Lower lobe of right lung (tissue), 2 donors: ENCODE measurements around the gene EVA1A. TPM values are rescaled to one million over a fixed set of nuclear protein-coding genes. Genes with fewer than 3 reads are reported as not detected.

ENCODE experiments used
- ATAC-seq, 2 donors: fragments of 200-7000 bp; cut with Tn5 transposase; one replicate each; pipeline ENCODE4 v1.9.1; 2020 to 2022; ENCODE audit warnings: mild to moderate bottlenecking in 2 of 2, moderate library complexity in 2 of 2
- DNase-seq: peaks from one replicate; pipeline ENCODE4 v3.0.0-alpha.2; 2020
- H3K27ac ChIP-seq: fragments of 200-600 bp; one replicate; pipeline ENCODE4 v1.8.0; 2022
- H3K27me3 ChIP-seq: fragments of 200-600 bp; one replicate; pipeline ENCODE4 v1.8.0; 2022; ENCODE audit warnings: low read depth
- H3K36me3 ChIP-seq: fragments of 200-600 bp; one replicate; pipeline ENCODE4 v1.8.0; 2022; ENCODE audit warnings: mild to moderate bottlenecking
- H3K4me1 ChIP-seq: fragments of 200-600 bp; one replicate; pipeline ENCODE4 v1.8.0; 2022
- H3K4me3 ChIP-seq: fragments of 200-600 bp; one replicate; pipeline ENCODE4 v1.8.0; 2022; ENCODE audit warnings: mild to moderate bottlenecking
- H3K9me3 ChIP-seq: fragments of 200-600 bp; one replicate; pipeline ENCODE4 v1.8.0; 2022
- intact Hi-C: fragments of 100-400 bp; cut with DNase I; formaldehyde crosslinking; loops from one replicate; pipeline ENCODE4 v1.11.0; 2022
- total RNA-seq: library from RNA; stranded (reverse); fragmentation: NEBNext Ultra II Directional; extraction: Animal tissue kit (Norgen Biotek cat#: 25700); gene quantifications from one replicate; pipeline ENCODE4 v1.2.1, GENCODE V29; 2021
- TF ChIP-seq, protein P1 (sequence below): fragments of 200-600 bp; IDR thresholded peaks from one replicate; pipeline ENCODE4 v1.8.0; 2022; ENCODE audit warnings: antibody characterized with exemption, mild to moderate bottlenecking
- donor health status: DM: no; HTN: yes; CAD: no; lungs with severe emphysema.

Gene EVA1A
- total RNA-seq, 1 donor from 2014 or later, result 31.7 TPM

DNA sequence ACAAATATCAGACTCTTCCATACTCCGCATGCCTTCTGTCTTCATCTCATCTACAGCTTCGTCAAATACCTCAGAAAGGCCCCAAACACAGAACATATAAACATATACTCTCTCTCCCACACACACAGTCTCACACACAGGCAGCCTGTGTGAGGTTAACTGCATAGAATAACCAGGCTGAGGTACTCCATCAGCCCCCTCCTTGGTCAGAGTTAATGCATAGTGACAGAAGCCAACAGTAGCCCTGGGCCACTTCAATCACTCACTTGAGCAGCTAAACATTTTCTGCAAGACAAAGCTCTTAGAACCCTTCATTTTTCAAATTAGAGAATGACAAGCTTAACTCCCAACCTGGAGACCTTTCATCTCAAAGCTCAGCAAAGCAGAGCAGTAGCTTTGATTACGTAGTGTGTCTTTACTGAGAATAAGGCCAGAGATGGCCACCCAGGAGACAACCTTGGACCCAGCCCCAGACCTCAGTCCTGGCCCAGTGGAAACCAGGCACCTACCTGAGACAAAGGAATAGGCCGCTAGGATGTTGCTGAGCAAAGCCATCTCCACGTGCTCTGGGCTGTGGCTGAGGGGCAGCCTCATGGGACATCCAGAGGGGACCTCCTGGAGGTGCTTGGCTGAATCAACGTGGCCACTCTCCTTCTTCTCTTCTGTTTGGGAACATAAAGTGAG lies 43.0 kb downstream of the EVA1A start:
- no peak for ATAC-seq
- intact Hi-C loops, result no loop called here
- TF ChIP-seq, protein P1, sequence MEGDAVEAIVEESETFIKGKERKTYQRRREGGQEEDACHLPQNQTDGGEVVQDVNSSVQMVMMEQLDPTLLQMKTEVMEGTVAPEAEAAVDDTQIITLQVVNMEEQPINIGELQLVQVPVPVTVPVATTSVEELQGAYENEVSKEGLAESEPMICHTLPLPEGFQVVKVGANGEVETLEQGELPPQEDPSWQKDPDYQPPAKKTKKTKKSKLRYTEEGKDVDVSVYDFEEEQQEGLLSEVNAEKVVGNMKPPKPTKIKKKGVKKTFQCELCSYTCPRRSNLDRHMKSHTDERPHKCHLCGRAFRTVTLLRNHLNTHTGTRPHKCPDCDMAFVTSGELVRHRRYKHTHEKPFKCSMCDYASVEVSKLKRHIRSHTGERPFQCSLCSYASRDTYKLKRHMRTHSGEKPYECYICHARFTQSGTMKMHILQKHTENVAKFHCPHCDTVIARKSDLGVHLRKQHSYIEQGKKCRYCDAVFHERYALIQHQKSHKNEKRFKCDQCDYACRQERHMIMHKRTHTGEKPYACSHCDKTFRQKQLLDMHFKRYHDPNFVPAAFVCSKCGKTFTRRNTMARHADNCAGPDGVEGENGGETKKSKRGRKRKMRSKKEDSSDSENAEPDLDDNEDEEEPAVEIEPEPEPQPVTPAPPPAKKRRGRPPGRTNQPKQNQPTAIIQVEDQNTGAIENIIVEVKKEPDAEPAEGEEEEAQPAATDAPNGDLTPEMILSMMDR, result no peak

DNA sequence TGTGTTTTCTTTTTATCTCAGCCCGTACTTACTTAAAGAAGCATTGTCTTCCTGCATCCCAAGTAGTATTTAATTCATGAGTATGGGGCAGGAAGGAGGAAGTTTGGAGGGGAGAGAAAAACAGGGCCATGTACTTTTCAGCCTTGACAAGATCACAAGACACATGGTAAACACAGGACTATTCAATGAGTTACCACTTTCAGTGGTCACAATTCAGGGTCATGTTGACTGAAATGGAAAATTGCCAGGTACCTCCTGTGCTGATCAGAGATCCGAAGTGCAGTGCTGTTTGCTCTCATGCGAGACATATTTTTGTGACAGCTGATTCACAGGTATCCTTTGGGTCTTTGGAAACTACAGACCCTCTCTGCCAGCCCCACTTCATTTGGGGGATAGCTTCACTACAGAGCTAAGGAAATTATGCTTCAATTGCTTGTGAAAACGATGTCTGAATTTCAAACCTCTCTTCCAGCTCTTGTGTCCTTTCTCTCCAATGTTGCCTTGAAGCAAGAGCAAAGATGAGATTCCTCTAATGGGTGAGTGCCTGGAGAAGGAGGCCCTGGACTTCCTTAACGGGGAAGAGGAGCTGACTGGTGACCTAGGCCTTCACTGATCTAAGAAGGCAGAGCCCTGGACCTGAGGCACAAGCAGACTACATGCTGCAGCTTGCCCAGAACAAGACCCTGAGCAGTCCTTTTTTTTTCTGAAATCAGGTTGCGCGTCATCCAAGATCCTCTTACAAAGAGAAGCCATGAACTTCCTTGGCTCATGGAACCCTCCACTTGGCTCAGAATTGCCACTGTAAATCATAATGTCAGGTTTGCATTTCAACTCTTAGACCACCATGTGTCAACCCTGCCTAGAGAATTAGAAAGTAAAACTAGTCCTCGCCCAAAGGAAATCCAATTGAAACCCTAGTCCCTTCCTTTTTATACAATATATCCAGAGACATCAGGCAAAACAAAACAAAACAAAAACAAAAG lies 44.1 kb downstream of the EVA1A start:
- ATAC-seq (peak in 1 of 2 donors; percentile 21), DNase-seq (no peak)
- Histone ChIP-seq H3K27me3 (no peaks in the 10 kb centered on the region), H3K4me1 (peaks cover 5% of the 10 kb centered on the region), H3K36me3 (no peaks in the 10 kb centered on the region), H3K27ac (no peak overlapping the region), H3K9me3 (peaks cover 8% of the 10 kb centered on the region), H3K4me3 (no peak overlapping the region)
- intact Hi-C loops, result no loop called here
- TF ChIP-seq, protein P1, result no peak

More for the DNA sequence above, 43.0 kb downstream of the EVA1A start:
- no peak for DNase-seq
- H3K27me3 ChIP-seq, result no peaks in the 10 kb centered on the region
- H3K27ac ChIP-seq, result no peak overlapping the region
- no peak overlapping the region for H3K4me3 ChIP-seq
- H3K36me3 ChIP-seq, result no peaks in the 10 kb centered on the region
- H3K4me1 ChIP-seq, result peaks cover 5% of the 10 kb centered on the region
- H3K9me3 ChIP-seq, result peaks cover 3% of the 10 kb centered on the region

- no peak for ATAC-seq
- intact Hi-C loops, result no loop called here
- Histone ChIP-seq H3K9me3 (peaks cover 8% of the 10 kb centered on the region), H3K4me1 (peaks cover 5% of the 10 kb centered on the region), H3K27ac (no peak overlapping the region), H3K36me3 (no peaks in the 10 kb centered on the region), H3K4me3 (no peak overlapping the region), H3K27me3 (no peaks in the 10 kb centered on the region)
- TF ChIP-seq, protein P1, result no peak
- no peak for DNase-seq
Observed at GRCh38 chr2:75515584-75516368, 45.0 kb downstream of the EVA1A start.

DNA sequence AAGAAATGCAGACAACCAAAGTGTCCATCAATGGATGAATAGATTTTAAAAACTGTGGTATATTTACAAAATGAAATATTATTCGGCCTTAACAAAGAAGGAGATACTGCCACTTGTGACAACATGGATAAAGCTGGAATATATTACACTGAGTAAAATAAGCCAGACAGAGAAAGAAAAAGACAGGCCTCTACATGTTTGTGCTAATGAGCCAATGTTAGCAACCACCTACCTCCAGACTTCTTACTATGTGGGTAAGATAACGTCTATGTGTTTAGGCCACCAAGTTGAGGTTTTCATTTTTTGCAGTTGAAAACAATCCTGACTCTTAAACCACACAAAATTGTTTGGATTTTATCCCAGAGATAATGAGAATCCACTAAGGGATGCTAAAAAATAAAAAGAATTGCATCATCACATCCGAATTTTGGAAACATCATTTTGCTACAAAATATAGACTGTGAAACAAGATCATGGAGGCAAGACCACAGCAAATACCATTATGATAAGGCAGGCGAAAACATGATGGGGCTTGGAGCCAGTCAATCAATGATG lies 47.0 kb downstream of the EVA1A start:
- intact Hi-C loops, result no loop called here
- Histone ChIP-seq H3K27ac (no peak overlapping the region), H3K27me3 (no peaks in the 10 kb centered on the region), H3K4me1 (peaks cover 5% of the 10 kb centered on the region), H3K4me3 (no peak overlapping the region), H3K9me3 (peaks cover 8% of the 10 kb centered on the region), H3K36me3 (no peaks in the 10 kb centered on the region)
- DNase-seq (no peak), ATAC-seq (no peak)
- TF ChIP-seq, protein P1, result no peak
